ENCODE results near the gene FYN.
"Not testable (repeated sequence)": the region's sequence is repeated elsewhere in the genome, so short reads cannot be mapped to it uniquely, and the experiment has no call there.

FYN gene

GRCh38 chr6:111850295-111850937 lies 22.8 kb downstream of the FYN start:
- no peak for DNase-seq (ENCODE audit: low read depth)

- no peak for DNase-seq (ENCODE audit: low read depth)
Observed at GRCh38 chr6:111849298-111849697, 24.0 kb downstream of the FYN start.

GRCh38 chr6:111848262-111848812 lies 24.9 kb downstream of the FYN start:
- no peak for DNase-seq (ENCODE audit: low read depth)

- no peak for DNase-seq (ENCODE audit: low read depth)
Observed at GRCh38 chr6:111846492-111847409, 26.5 kb downstream of the FYN start.

GRCh38 chr6:111846066-111846465 lies 27.2 kb downstream of the FYN start:
- no peak for DNase-seq (ENCODE audit: low read depth)

GRCh38 chr6:111845441-111845871 lies 27.8 kb downstream of the FYN start:
- DNase-seq (ENCODE audit: low read depth), result no peak

- DNase-seq (ENCODE audit: low read depth), result no peak
Observed at GRCh38 chr6:111844921-111845320, 28.3 kb downstream of the FYN start.

GRCh38 chr6:111844376-111844775 lies 28.9 kb downstream of the FYN start:
- DNase-seq (ENCODE audit: low read depth), result no peak

GRCh38 chr6:111843347-111844147 lies 29.7 kb downstream of the FYN start:
- DNase-seq (ENCODE audit: low read depth), result peak; percentile 49

- no peak for DNase-seq (ENCODE audit: low read depth)
Observed at GRCh38 chr6:111842891-111843290, 30.4 kb downstream of the FYN start.

GRCh38 chr6:111842271-111842822 lies 30.9 kb downstream of the FYN start:
- no peak for DNase-seq (ENCODE audit: low read depth)

- DNase-seq (ENCODE audit: low read depth), result no peak
Observed at GRCh38 chr6:111841822-111842221, 31.4 kb downstream of the FYN start.

GRCh38 chr6:111840803-111841202 lies 32.4 kb downstream of the FYN start:
- no peak for DNase-seq (ENCODE audit: low read depth)

GRCh38 chr6:111838749-111839484 lies 34.3 kb downstream of the FYN start:
- no peak for DNase-seq (ENCODE audit: low read depth)

GRCh38 chr6:111837641-111838500 lies 35.4 kb downstream of the FYN start:
- DNase-seq (ENCODE audit: low read depth), result no peak

GRCh38 chr6:111837007-111837406 lies 36.2 kb downstream of the FYN start:
- no peak for DNase-seq (ENCODE audit: low read depth)

- DNase-seq (ENCODE audit: low read depth), result no peak
Observed at GRCh38 chr6:111835807-111836206, 37.4 kb downstream of the FYN start.

GRCh38 chr6:111835398-111835797 lies 37.9 kb downstream of the FYN start:
- DNase-seq (ENCODE audit: low read depth), result not testable (repeated sequence)

- DNase-seq (ENCODE audit: low read depth), result no peak
Observed at GRCh38 chr6:111834356-111834755, 38.9 kb downstream of the FYN start.

GRCh38 chr6:111832833-111833418 lies 40.3 kb downstream of the FYN start:
- no peak for DNase-seq (ENCODE audit: low read depth)
